ENCODE data around the gene FMN2. TPM values are rescaled to one million over a fixed set of nuclear protein-coding genes. Genes with fewer than 3 reads are reported as not detected.

The FMN2 gene
- total RNA-seq, 1 experiment from 2014 or later = not detected

GRCh38 chr1:240093120-240093961 lies 1.7 kb downstream of the FMN2 start:
- DNase-seq = no peak
- no peaks in the 10 kb centered on the region; the same call in 1 of the 2 replicates for H3K27me3 ChIP-seq (replicated peaks; ENCODE audit: control insufficient read depth, insufficient read depth, low read length)
- 0 out of 2 replicates have a peak, but pooled peaks cover 4% of the 10 kb centered on the region for H3K4me1 ChIP-seq
- no peak overlapping the region for H3K4me3 ChIP-seq (ENCODE audit: low read depth, low read length)
- Mint-ChIP-seq H3K27me3 (ENCODE audit: insufficient read depth, unreplicated experiment) (peaks cover 20% of the 10 kb centered on the region), H3K36me3 (ENCODE audit: insufficient read depth, unreplicated experiment) (no peaks in the 10 kb centered on the region), H3K4me1 (ENCODE audit: low read depth, unreplicated experiment) (no peaks in the 10 kb centered on the region), H3K9me3 (ENCODE audit: unreplicated experiment) (no peaks in the 10 kb centered on the region), H3K27ac (ENCODE audit: unreplicated experiment) (no peak overlapping the region), H3K4me3 (ENCODE audit: unreplicated experiment) (no peak overlapping the region)
- CTCF ChIA-PET = interaction anchor here (0.7 kb wide), 1 partner anchor 56 kb away, joined by 3 read pairs; no protein-coding TSS in a partner anchor
- H3K36me3 ChIP-seq (ENCODE audit: control insufficient read depth, insufficient read depth, low read length) = no peaks in the 10 kb centered on the region
- POLR2A ChIA-PET = no interaction called here
- no peak for TF ChIP-seq CTCF (IDR thresholded peaks at IDR 0.05; ENCODE audit: insufficient read depth in 1 of 2, low read depth in 1 of 2, low read length in 1 of 2, severe bottlenecking in 1 of 2, unreplicated experiment in 1 of 2)
- H3K9me3 ChIP-seq = no peaks in the 10 kb centered on the region
- no TSS peak for BruUV-seq (replicated peaks)
- intact Hi-C loops (cut with micrococcal nuclease; ENCODE audit: unreplicated experiment) = no loop called here

GRCh38 chr1:240094041-240094722 lies 2.5 kb downstream of the FMN2 start:
- no peak for TF ChIP-seq CTCF (IDR thresholded peaks at IDR 0.05; ENCODE audit: insufficient read depth in 1 of 2, low read depth in 1 of 2, low read length in 1 of 2, severe bottlenecking in 1 of 2, unreplicated experiment in 1 of 2)
- DNase-seq = no peak
- no peak overlapping the region for H3K4me3 ChIP-seq (ENCODE audit: low read depth, low read length)
- Mint-ChIP-seq H3K27ac (ENCODE audit: unreplicated experiment) (no peak overlapping the region), H3K4me3 (ENCODE audit: unreplicated experiment) (no peak overlapping the region), H3K9me3 (ENCODE audit: unreplicated experiment) (no peaks in the 10 kb centered on the region), H3K36me3 (ENCODE audit: insufficient read depth, unreplicated experiment) (no peaks in the 10 kb centered on the region), H3K27me3 (ENCODE audit: insufficient read depth, unreplicated experiment) (peaks cover 20% of the 10 kb centered on the region), H3K4me1 (ENCODE audit: low read depth, unreplicated experiment) (no peaks in the 10 kb centered on the region)
- 0 out of 2 replicates have a peak, but pooled peaks cover 4% of the 10 kb centered on the region for H3K4me1 ChIP-seq
- intact Hi-C loops (cut with micrococcal nuclease; ENCODE audit: unreplicated experiment) = no loop called here
- CTCF ChIA-PET = interaction anchor here (0.7 kb wide), 1 partner anchor 55 kb away, joined by 3 read pairs; no protein-coding TSS in a partner anchor
- POLR2A ChIA-PET = no interaction called here
- no TSS peak for BruUV-seq (replicated peaks)
- no peaks in the 10 kb centered on the region for H3K9me3 ChIP-seq
- H3K36me3 ChIP-seq (ENCODE audit: control insufficient read depth, insufficient read depth, low read length) = no peaks in the 10 kb centered on the region
- no peaks in the 10 kb centered on the region; the same call in 1 of the 2 replicates for H3K27me3 ChIP-seq (replicated peaks; ENCODE audit: control insufficient read depth, insufficient read depth, low read length)

DNA sequence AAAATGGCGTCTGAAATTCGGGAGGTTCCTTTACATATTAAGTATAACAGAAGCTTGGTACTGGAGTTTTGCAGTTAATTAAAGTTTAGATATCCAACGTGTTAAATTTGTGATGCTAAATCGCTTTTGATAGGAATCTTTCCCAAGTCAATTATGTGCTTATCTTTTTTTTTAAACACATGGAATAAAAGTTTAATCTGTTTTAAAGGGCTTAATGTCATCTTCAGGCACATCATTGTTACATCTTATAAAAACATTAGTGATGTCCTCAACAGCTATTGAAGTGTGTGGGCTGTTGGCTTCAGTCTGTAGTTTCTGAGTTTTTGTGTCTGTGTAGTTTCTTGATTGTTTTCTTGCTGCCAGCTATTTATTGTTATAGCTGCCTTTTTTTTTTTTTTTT lies 5.3 kb downstream of the FMN2 start:
- no peaks in the 10 kb centered on the region for H3K9me3 ChIP-seq
- no peak overlapping the region for H3K4me3 Mint-ChIP-seq (ENCODE audit: unreplicated experiment)
- H3K27me3 ChIP-seq (replicated peaks; ENCODE audit: control insufficient read depth, insufficient read depth, low read length) = no peaks in the 10 kb centered on the region; the same call in 1 of the 2 replicates
- ChIA-PET CTCF (no interaction called here), POLR2A (no interaction called here)
- H3K4me3 ChIP-seq (ENCODE audit: low read depth, low read length) = no peak overlapping the region
- H3K27me3 Mint-ChIP-seq (ENCODE audit: insufficient read depth, unreplicated experiment) = peaks cover 13% of the 10 kb centered on the region
- H3K27ac Mint-ChIP-seq (ENCODE audit: unreplicated experiment) = no peak overlapping the region
- no peaks in the 10 kb centered on the region for H3K36me3 ChIP-seq (ENCODE audit: control insufficient read depth, insufficient read depth, low read length)
- no peaks in the 10 kb centered on the region for H3K4me1 Mint-ChIP-seq (ENCODE audit: low read depth, unreplicated experiment)
- no TSS peak for BruUV-seq (replicated peaks)
- H3K36me3 Mint-ChIP-seq (ENCODE audit: insufficient read depth, unreplicated experiment) = no peaks in the 10 kb centered on the region
- no peak for DNase-seq
- 0 out of 2 replicates have a peak, but pooled peaks cover 4% of the 10 kb centered on the region for H3K4me1 ChIP-seq
- H3K9me3 Mint-ChIP-seq (ENCODE audit: unreplicated experiment) = no peaks in the 10 kb centered on the region
- no peak for TF ChIP-seq CTCF (IDR thresholded peaks at IDR 0.05; ENCODE audit: insufficient read depth in 1 of 2, low read depth in 1 of 2, low read length in 1 of 2, severe bottlenecking in 1 of 2, unreplicated experiment in 1 of 2)
- intact Hi-C loops (cut with micrococcal nuclease; ENCODE audit: unreplicated experiment) = no loop called here
